AG10803 (cell line): ENCODE measurements around the gene NIN.
"Not testable (repeated sequence)": the region's sequence is repeated elsewhere in the genome, so short reads cannot be mapped to it uniquely, and the experiment has no call there.

ENCODE experiments used
- DNase-seq: peaks from one replicate; pipeline ENCODE4 v3.0.0; 2010; ENCODE audit warnings: low read depth
- H3K4me3 ChIP-seq: 2 replicates; pipeline ENCODE4 v1.5.1; 2011; ENCODE audit warnings: mild to moderate bottlenecking, low read length, control low read depth
- TF ChIP-seq, protein P1 (sequence below): conservative IDR thresholded peaks from 2 replicates; pipeline ENCODE4 v1.5.1; 2011; ENCODE audit warnings: mild to moderate bottlenecking, low read length, control low read depth, inconsistent platforms

The NIN gene

GRCh38 chr14:50823762-50824636 lies 7.0 kb downstream of the NIN start:
- H3K4me3 ChIP-seq, result no peak overlapping the region
- DNase-seq, result no peak
- TF ChIP-seq, protein P1, sequence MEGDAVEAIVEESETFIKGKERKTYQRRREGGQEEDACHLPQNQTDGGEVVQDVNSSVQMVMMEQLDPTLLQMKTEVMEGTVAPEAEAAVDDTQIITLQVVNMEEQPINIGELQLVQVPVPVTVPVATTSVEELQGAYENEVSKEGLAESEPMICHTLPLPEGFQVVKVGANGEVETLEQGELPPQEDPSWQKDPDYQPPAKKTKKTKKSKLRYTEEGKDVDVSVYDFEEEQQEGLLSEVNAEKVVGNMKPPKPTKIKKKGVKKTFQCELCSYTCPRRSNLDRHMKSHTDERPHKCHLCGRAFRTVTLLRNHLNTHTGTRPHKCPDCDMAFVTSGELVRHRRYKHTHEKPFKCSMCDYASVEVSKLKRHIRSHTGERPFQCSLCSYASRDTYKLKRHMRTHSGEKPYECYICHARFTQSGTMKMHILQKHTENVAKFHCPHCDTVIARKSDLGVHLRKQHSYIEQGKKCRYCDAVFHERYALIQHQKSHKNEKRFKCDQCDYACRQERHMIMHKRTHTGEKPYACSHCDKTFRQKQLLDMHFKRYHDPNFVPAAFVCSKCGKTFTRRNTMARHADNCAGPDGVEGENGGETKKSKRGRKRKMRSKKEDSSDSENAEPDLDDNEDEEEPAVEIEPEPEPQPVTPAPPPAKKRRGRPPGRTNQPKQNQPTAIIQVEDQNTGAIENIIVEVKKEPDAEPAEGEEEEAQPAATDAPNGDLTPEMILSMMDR, result no peak

DNA sequence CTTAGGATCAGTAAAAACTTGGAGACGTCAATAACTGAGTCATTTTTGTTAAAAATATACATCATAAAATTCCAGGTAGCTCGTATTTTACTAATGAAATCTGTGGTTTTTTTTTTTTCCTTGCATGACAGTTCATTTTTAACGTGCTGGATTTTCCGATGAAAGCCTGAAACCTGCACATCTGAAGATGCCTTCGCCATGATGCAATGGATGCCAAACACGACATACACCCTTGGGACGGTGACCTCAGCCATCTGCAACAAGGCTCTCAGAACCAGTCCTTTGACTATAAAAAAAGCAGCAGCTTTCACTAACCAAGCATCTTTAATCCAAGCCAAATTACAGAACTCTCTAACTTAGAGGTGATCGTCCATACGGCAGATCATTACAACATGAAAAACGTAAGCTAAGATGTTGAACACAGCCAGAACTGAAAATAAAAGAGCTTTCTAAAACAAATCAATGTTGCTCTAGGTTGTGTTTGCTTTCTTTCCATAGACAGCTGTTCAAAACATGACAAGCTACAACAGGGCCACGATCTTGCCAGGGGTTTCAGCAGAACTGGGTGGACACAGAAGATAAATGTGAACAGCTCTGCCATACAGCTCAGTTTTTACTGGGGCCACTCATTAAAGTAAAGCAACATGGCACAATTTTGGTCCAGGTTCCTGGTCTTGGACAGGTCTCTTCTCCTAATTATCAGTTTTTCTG lies 7.8 kb downstream of the NIN start:
- H3K4me3 ChIP-seq, result peak overlapping the region; percentile 11; the same call in 1 of the 2 replicates
- DNase-seq, result peak; percentile 71
- TF ChIP-seq, protein P1, result no peak

GRCh38 chr14:50822501-50823042 lies 8.4 kb downstream of the NIN start:
- no peak overlapping the region for H3K4me3 ChIP-seq
- no peak for DNase-seq
- TF ChIP-seq, protein P1, result no peak

GRCh38 chr14:50821510-50822464 lies 9.2 kb downstream of the NIN start:
- H3K4me3 ChIP-seq, result no peak overlapping the region
- DNase-seq, result peak; percentile 53
- TF ChIP-seq, protein P1, result no peak

DNA sequence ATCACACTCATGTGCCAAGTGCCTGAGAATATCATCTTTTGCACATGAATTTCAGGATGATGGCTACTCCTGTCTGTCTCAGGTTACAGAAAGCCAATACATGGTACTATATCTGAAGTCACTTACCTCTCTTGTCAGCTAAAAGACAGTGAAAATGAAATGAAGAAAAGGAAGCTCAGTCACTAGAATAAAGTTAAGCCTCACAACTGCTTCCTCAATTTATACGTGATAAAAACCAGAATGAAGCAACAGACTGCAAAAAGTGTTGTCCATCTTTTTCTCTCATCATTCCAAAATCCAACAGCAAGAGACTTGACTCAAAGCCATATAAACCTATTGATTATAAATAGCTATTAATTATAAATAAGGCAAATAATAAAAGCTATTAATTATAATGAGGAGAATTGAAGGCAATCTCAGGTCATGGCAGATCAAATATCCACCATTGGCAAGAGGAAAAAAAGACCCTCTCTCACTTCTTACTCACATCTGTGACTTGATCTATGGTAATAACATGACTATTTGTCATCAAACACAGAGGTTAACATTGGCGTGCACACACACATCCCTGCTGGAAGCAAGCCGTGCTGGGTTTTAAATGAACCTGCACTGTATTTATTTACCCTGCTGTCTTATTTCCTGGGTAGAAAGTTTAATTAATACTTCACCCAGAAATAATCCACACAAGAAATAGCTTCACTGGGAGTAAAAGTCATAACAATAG lies 10.0 kb downstream of the NIN start:
- no peak for DNase-seq
- H3K4me3 ChIP-seq, result no peak overlapping the region
- TF ChIP-seq, protein P1, result no peak

DNA sequence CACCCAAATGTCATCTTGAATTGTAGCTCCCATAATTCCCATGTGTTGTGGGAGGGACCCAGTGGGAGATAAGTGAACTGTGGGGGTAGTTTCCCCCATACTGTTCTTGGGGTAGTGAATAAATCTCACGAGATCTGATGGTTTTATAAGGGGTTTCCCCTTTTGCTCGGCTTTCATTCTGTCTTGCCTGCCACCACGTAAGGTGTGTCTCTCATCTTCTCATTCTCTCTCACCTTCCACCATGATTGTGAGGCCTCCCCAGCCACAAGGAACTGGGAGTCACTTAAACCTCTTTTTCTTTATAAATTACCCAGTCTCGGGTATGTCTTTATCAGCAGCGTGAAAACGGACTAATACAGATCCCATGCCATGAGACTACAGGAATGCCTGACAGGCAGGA lies 11.7 kb downstream of the NIN start:
- not testable (repeated sequence) for DNase-seq, H3K4me3 ChIP-seq
